Mesenchymal stem cell (in vitro differentiated cells and primary cell): ENCODE measurements around the gene CXCR6.
A peak's percentile ranks its signal among the peaks of the same experiment; 100 is the strongest.

Experiments
- DNase-seq: peaks from one replicate; pipeline ENCODE4 v3.0.0-alpha.2; 2013
- H2AFZ ChIP-seq: one replicate; pipeline ENCODE4 v1.6.1; 2013; ENCODE audit warnings: low read depth, mild to moderate bottlenecking, control low read depth, inconsistent platforms, low read length, moderate library complexity
- H2AK5ac ChIP-seq: 2 replicates; pipeline ENCODE4 v1.6.1; 2013; ENCODE audit warnings: low read length, moderate library complexity, mild to moderate bottlenecking, inconsistent platforms; ENCODE audit not compliant: severe bottlenecking
- H2BK120ac ChIP-seq: one replicate; pipeline ENCODE4 v1.6.1; 2013; ENCODE audit warnings: low read depth, mild to moderate bottlenecking, inconsistent platforms, low read length, moderate library complexity
- H2BK12ac ChIP-seq, 2 experiments: one replicate each; pipeline ENCODE4 v1.6.1; 2013; ENCODE audit warnings: inconsistent platforms in 2 of 2, low read length in 2 of 2, mild to moderate bottlenecking in 2 of 2, moderate library complexity in 2 of 2, control low read depth in 1 of 2
- H2BK15ac ChIP-seq: one replicate; pipeline ENCODE4 v1.6.1; 2013; ENCODE audit warnings: mild to moderate bottlenecking, low read depth, inconsistent platforms; ENCODE audit not compliant: poor library complexity, severe bottlenecking
- H2BK5ac ChIP-seq: 2 replicates; pipeline ENCODE4 v1.6.1; 2013; ENCODE audit warnings: low read depth, mild to moderate bottlenecking, low read length, control low read depth, inconsistent platforms; ENCODE audit not compliant: poor library complexity, severe bottlenecking
- H3K14ac ChIP-seq, 2 experiments: one replicate each; pipeline ENCODE4 v1.6.1; 2013; ENCODE audit warnings: inconsistent platforms in 2 of 2, low read length in 2 of 2, control low read depth in 1 of 2, mild to moderate bottlenecking in 1 of 2, moderate library complexity in 1 of 2
- H3K18ac ChIP-seq, 2 experiments: one replicate each; pipeline ENCODE4 v1.6.1; 2013; ENCODE audit warnings: inconsistent platforms in 2 of 2, low read length in 2 of 2, control low read depth in 1 of 2, low read depth in 1 of 2, mild to moderate bottlenecking in 1 of 2
- H3K23ac ChIP-seq, 2 experiments: one replicate each; pipeline ENCODE4 v1.6.1; 2013; ENCODE audit warnings: inconsistent platforms in 2 of 2, low read length in 2 of 2, mild to moderate bottlenecking in 2 of 2, moderate library complexity in 2 of 2, control low read depth in 1 of 2
- H3K27ac ChIP-seq: 2 replicates; pipeline ENCODE4 v1.5.1; 2013; ENCODE audit warnings: mild to moderate bottlenecking, moderate library complexity, low read length, control low read depth, inconsistent platforms; ENCODE audit not compliant: poor library complexity, severe bottlenecking
- H3K27me3 ChIP-seq, 2 experiments: 2 replicates each; pipeline versions ENCODE4 v1.6.1 to v1.7.0; 2013; ENCODE audit warnings: low read length in 2 of 2, mild to moderate bottlenecking in 2 of 2, moderate library complexity in 2 of 2, control low read depth in 1 of 2, inconsistent platforms in 1 of 2; ENCODE audit not compliant: control insufficient read depth in 1 of 2, insufficient read depth in 1 of 2
- H3K36me3 ChIP-seq, 2 experiments: 2 replicates each; pipeline versions ENCODE4 v1.6.1 to v1.7.0; 2013; ENCODE audit warnings: low read length in 2 of 2, control low read depth in 1 of 2, inconsistent platforms in 1 of 2, low read depth in 1 of 2, mild to moderate bottlenecking in 1 of 2; ENCODE audit not compliant: insufficient read depth in 2 of 2, control insufficient read depth in 1 of 2
- H3K4ac ChIP-seq, 2 experiments: one replicate each; pipeline ENCODE4 v1.6.1; 2013; ENCODE audit warnings: inconsistent platforms in 2 of 2, low read length in 2 of 2, mild to moderate bottlenecking in 2 of 2, moderate library complexity in 2 of 2, control low read depth in 1 of 2, low read depth in 1 of 2
- H3K4me1 ChIP-seq: 2 replicates; pipeline ENCODE4 v1.6.1; 2013; ENCODE audit warnings: low read depth, low read length, control low read depth; ENCODE audit not compliant: control insufficient read depth, insufficient read depth
- H3K4me2 ChIP-seq: 2 replicates; pipeline ENCODE4 v1.6.1; 2013; ENCODE audit warnings: low read length, mild to moderate bottlenecking, inconsistent platforms; ENCODE audit not compliant: poor library complexity, severe bottlenecking
- H3K4me3 ChIP-seq, 2 experiments: 2 replicates each; pipeline versions ENCODE4 v1.5.1 to v1.7.0; 2013; ENCODE audit warnings: low read length in 2 of 2, mild to moderate bottlenecking in 2 of 2, control low read depth in 1 of 2, low read depth in 1 of 2; ENCODE audit not compliant: insufficient read depth in 1 of 2
- H3K79me1 ChIP-seq: replicated peaks from 2 replicates; pipeline ENCODE4 v1.6.1; 2013; ENCODE audit warnings: mild to moderate bottlenecking, control low read depth, low read length, inconsistent platforms; ENCODE audit not compliant: poor library complexity, severe bottlenecking
- H3K9ac ChIP-seq: 2 replicates; pipeline ENCODE4 v1.7.0; 2013; ENCODE audit warnings: mild to moderate bottlenecking, low read length, moderate library complexity
- H3K9me3 ChIP-seq: 2 replicates; pipeline ENCODE4 v1.7.0; 2013; ENCODE audit warnings: mild to moderate bottlenecking, low read length; ENCODE audit not compliant: control insufficient read depth
- H4K8ac ChIP-seq: one replicate; pipeline ENCODE4 v1.6.1; 2013; ENCODE audit warnings: inconsistent platforms, mild to moderate bottlenecking, low read length, moderate library complexity
- H4K91ac ChIP-seq: one replicate; pipeline ENCODE4 v1.6.1; 2013; ENCODE audit warnings: mild to moderate bottlenecking, low read length, inconsistent platforms
- WGBS: methylation state at CpG from one replicate; pipeline ENCODE4 v1.1.7; 2013; ENCODE audit warnings: mixed read lengths; 5-methylcytosine and 5-hydroxymethylcytosine counted together

The CXCR6 gene

DNA sequence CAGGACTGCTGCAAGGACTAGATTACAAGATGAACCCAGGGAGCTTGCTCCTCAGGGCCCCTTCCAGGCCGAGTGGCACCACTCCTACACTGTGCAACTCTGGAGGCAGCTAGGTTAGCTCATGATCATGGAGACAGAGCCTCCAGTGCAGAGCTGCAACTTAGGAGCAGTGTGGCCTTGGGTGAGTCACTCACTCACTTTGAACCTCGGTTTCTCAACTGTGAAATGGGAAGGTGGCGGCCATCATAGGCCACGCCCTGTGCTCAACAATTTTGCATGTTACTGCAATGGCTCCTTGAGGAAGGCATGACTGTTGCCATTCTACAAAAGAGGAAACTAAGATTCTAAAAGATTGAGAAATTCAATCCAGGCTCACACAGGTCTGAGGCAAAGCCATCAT, 11.2 kb upstream of the CXCR6 start:
- H3K14ac ChIP-seq = no peak overlapping the region
- WGBS = 83% methylated on average over 4 of the region's 4 CpGs

DNA sequence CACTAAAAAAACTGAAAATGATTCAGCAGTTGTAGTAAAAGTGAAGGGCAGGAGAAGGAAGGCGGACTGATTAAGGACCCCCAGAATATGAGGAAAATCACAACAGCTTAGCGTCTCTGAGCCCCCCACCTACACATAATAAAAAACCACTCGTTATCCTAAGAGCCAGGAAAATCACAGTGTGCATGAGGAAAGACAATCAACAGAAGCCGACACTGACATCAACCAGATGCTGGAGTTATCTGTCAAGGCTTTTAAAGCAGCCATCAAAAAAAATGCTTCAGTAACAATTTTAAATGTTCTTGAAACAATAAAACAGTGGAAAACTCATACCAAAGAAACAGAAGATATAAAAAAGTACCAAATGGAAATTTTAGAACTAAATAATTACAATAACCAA, 9.7 kb upstream of the CXCR6 start:
- H4K8ac ChIP-seq = no peak overlapping the region
- no peak overlapping the region for H2BK120ac ChIP-seq
- H2BK5ac ChIP-seq = no peak overlapping the region
- H4K91ac ChIP-seq = no peak overlapping the region
- peaks cover 49 to 90% of the 10 kb centered on the region in 2 experiments for H3K36me3 ChIP-seq
- no peaks in the 10 kb centered on the region for H3K79me1 ChIP-seq
- WGBS = 46% methylated on average over 4 of the region's 4 CpGs
- no peak overlapping the region for H2BK12ac ChIP-seq
- H3K4me1 ChIP-seq = no peaks in the 10 kb centered on the region
- no peak overlapping the region for H3K27ac ChIP-seq
- H3K18ac ChIP-seq = no peak overlapping the region
- H3K4me3 ChIP-seq = no peak overlapping the region
- no peak overlapping the region for H2AK5ac ChIP-seq
- no peak overlapping the region for H3K4ac ChIP-seq
- H3K23ac ChIP-seq = no peak overlapping the region
- H3K4me2 ChIP-seq = no peak overlapping the region
- H2BK15ac ChIP-seq = no peak overlapping the region
- H3K14ac ChIP-seq = no peak overlapping the region
- H2AFZ ChIP-seq = no peak overlapping the region
- H3K9ac ChIP-seq = no peak overlapping the region
- H3K9me3 ChIP-seq = no peaks in the 10 kb centered on the region
- DNase-seq = no peak
- no peaks in the 10 kb centered on the region for H3K27me3 ChIP-seq

More for the DNA sequence above, 11.2 kb upstream of the CXCR6 start:
- Histone ChIP-seq H3K23ac (no peak overlapping the region), H3K36me3 (peaks cover 47 to 92% of the 10 kb centered on the region in 2 experiments), H3K27me3 (no peaks in the 10 kb centered on the region), H3K4me2 (no peak overlapping the region), H2AFZ (no peak overlapping the region), H2AK5ac (no peak overlapping the region), H3K4me1 (no peaks in the 10 kb centered on the region), H3K79me1 (no peaks in the 10 kb centered on the region), H3K4me3 (no peak overlapping the region), H2BK5ac (no peak overlapping the region), H3K27ac (no peak overlapping the region), H3K9ac (no peak overlapping the region), H3K4ac (no peak overlapping the region), H3K9me3 (no peaks in the 10 kb centered on the region), H2BK120ac (no peak overlapping the region), H4K8ac (no peak overlapping the region), H2BK15ac (no peak overlapping the region), H3K18ac (no peak overlapping the region), H4K91ac (no peak overlapping the region), H2BK12ac (no peak overlapping the region)
- no peak for DNase-seq

DNA sequence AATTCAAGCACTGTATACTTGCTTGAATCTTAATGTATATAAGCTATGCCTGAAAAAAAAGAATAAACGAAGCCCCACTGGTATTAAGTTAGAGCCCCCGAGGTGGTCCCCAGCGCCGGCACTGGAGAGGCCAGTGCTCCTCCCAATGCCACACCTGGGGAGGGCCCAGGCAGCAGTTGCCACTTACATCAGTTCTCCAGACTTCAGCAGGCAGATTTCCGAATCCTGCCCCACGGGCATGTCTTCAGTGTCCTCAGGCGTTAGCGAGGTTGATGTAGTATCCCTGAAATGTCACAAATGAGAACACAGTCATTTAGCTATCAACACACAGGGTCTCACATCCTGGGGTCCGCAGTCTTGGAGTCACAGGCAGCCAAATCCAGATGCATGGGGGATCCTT, 7.0 kb upstream of the CXCR6 start:
- H3K9me3 ChIP-seq = no peaks in the 10 kb centered on the region
- H3K4ac ChIP-seq = no peak overlapping the region
- H3K4me2 ChIP-seq = no peak overlapping the region
- H2BK12ac ChIP-seq = no peak overlapping the region
- no peak overlapping the region for H4K8ac ChIP-seq
- no peak overlapping the region for H2AK5ac ChIP-seq
- no peak overlapping the region for H3K4me3 ChIP-seq
- no peak overlapping the region for H3K14ac ChIP-seq
- no peak overlapping the region for H4K91ac ChIP-seq
- H3K27me3 ChIP-seq = no peaks in the 10 kb centered on the region
- H2BK15ac ChIP-seq = no peak overlapping the region
- H3K4me1 ChIP-seq = no peaks in the 10 kb centered on the region
- H2AFZ ChIP-seq = no peak overlapping the region
- WGBS = 93% methylated on average over 9 of the region's 9 CpGs
- peaks cover 32 to 66% of the 10 kb centered on the region in 2 experiments for H3K36me3 ChIP-seq
- no peak overlapping the region for H3K23ac ChIP-seq
- no peak overlapping the region for H2BK5ac ChIP-seq
- H3K18ac ChIP-seq = no peak overlapping the region
- H2BK120ac ChIP-seq = no peak overlapping the region
- H3K9ac ChIP-seq = no peak overlapping the region
- H3K79me1 ChIP-seq = no peaks in the 10 kb centered on the region
- H3K27ac ChIP-seq = no peak overlapping the region
- DNase-seq = no peak

DNA sequence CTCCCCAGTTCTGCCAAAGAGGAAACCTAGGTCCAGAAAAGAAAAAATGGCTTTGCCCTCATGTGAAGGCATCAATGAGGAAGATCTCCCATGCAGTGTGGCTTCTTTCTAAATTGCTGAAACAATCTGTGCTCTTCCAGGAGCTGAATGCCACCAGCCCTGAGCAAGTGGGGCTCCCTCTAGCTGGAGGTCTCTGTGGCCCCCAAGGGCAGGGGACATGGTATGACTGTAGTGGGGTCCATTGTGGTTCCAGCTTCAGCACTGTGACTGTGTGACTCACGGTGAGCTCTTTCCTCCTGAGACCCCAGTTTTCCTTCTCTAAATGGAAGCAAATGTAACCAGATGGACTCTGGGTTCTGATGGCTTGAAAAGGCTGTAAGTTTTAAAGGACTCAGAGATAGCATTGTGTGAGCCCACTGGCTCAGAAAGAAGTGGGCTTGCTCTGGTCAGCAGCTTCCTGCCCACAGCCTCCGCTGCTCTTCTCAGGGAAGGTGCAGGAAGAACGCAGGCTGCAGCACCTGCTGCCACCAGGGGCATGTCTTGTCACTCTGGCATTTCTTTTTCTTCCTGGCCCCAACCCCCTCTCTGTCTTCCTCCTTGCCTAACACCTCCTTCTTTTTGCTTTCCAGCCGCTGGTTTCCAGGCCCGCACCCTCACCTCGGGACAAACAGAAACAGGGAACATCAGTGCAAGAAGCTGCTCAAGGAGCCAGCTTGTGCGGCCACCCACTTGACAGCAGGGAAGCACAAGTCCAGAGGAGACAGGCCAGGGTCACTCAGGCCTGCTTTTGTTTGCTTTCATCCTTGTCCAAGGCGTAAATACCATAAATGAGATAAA, 5.8 kb upstream of the CXCR6 start:
- Histone ChIP-seq H3K4me3 (no peak overlapping the region), H3K36me3 (peaks cover 27 to 54% of the 10 kb centered on the region in 2 experiments), H3K18ac (no peak overlapping the region), H3K9me3 (no peaks in the 10 kb centered on the region), H2AFZ (no peak overlapping the region), H3K4me2 (no peak overlapping the region), H4K91ac (no peak overlapping the region), H3K27me3 (no peaks in the 10 kb centered on the region), H3K14ac (no peak overlapping the region), H2BK15ac (no peak overlapping the region), H3K27ac (no peak overlapping the region), H2BK12ac (no peak overlapping the region), H2BK120ac (no peak overlapping the region), H3K4ac (no peak overlapping the region), H3K79me1 (no peaks in the 10 kb centered on the region), H2AK5ac (no peak overlapping the region), H2BK5ac (no peak overlapping the region), H3K9ac (no peak overlapping the region), H4K8ac (no peak overlapping the region), H3K4me1 (no peaks in the 10 kb centered on the region), H3K23ac (peak overlapping the region in 1 of 2 experiments; percentile 30)
- DNase-seq = no peak
- WGBS = 88% methylated on average over 7 of the region's 8 CpGs
